Measurements from ENCODE around the gene H2AZ2. TPM values are rescaled to one million over a fixed set of nuclear protein-coding genes. Genes with fewer than 3 reads are reported as not detected.

H2AZ2 gene
- total RNA-seq, 3 donors from 2014 or later, result 126 to 242 (median 158) TPM

DNA sequence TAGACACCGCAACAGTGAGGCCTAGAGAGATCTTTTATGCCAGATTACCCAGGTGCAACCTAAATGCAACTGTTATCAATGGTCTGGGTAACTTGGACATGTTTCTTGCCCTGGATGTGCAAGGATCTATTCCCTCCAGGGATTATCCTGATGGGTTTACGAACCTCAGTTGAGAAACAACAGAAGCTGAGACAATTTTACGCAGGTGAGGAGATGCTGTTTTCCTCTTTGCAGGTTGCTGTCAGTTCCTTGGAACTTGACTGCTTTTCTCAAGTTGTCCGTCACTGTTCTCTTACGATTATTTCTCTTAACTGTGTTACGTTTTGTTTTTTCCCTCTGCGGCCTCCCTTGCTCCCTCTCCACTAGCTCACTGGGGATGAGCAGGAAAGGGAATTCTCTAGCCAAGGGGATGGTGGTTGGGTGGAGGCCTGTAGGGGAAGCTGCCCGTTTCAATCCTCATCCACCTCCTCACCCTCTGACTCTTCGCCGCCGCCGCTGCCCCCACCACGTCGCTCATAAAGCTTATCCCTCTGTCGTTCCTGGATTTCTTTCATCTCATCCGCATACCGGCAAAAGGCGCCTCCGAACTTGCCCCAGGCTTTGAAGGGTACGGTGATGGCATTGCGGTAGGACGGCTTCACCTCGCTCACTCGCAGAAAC, 36.2 kb upstream of the H2AZ2 start:
- Histone ChIP-seq H3K4me1 (ENCODE audit: low read depth) (peaks cover 40% of the 10 kb centered on the region), H3K36me3 (ENCODE audit: low read depth) (no peaks in the 10 kb centered on the region), H3K4me3 (peak overlapping the region; percentile 93), H3K9me3 (no peaks in the 10 kb centered on the region)
- no peak for ATAC-seq
- TF ChIP-seq, protein P1, sequence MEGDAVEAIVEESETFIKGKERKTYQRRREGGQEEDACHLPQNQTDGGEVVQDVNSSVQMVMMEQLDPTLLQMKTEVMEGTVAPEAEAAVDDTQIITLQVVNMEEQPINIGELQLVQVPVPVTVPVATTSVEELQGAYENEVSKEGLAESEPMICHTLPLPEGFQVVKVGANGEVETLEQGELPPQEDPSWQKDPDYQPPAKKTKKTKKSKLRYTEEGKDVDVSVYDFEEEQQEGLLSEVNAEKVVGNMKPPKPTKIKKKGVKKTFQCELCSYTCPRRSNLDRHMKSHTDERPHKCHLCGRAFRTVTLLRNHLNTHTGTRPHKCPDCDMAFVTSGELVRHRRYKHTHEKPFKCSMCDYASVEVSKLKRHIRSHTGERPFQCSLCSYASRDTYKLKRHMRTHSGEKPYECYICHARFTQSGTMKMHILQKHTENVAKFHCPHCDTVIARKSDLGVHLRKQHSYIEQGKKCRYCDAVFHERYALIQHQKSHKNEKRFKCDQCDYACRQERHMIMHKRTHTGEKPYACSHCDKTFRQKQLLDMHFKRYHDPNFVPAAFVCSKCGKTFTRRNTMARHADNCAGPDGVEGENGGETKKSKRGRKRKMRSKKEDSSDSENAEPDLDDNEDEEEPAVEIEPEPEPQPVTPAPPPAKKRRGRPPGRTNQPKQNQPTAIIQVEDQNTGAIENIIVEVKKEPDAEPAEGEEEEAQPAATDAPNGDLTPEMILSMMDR (IDR thresholded peaks at IDR 0.05), result no peak
- DNase-seq, result no peak
- intact Hi-C loops (cut with DNase I, micrococcal nuclease), result no loop called here

DNA sequence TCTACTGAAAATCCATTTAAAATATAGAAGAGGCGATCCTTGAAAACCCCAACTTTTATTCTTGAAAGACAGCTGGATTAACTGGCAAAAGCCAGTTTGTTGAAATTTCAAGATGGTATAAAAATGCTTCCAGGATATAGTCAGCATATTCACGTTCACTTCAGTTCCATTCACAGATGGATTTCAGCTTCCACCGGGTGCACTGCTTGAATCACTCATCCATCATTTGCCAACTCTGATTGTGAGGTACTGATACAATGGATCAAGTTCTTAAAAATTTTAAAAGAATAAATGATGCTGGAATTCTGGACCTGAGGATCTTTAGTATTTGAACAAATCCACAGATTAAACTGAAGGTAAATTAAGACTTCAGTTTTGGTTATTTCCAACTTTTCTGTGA, 35.0 kb upstream of the H2AZ2 start:
- Histone ChIP-seq H3K9me3 (no peaks in the 10 kb centered on the region), H3K4me1 (ENCODE audit: low read depth) (peaks cover 40% of the 10 kb centered on the region), H3K36me3 (ENCODE audit: low read depth) (no peaks in the 10 kb centered on the region), H3K4me3 (no peak overlapping the region)
- TF ChIP-seq, protein P1 (IDR thresholded peaks at IDR 0.05), result no peak
- intact Hi-C loops (cut with DNase I, micrococcal nuclease), result no loop called here
- DNase-seq, result no peak
- ATAC-seq, result no peak

DNA sequence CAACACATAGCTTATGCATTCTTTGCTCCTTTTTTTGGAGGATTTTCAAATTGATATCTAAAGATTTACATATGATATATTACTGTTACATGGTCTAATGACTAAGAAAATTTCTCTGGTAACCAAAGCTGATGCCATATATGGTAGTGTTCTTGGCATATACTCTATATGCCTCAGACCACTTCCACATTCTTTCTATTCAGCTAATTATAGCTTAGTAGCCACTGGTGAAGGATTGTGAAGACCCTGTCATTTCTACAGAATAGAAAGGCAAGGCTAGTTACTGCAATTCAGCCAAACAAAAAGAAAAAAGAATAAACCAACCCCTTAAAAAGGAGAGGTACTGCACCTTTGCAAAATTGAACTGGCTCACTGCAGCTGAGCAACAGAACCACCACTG, 33.7 kb upstream of the H2AZ2 start:
- DNase-seq (no peak), ATAC-seq (no peak)
- H3K36me3 ChIP-seq (ENCODE audit: low read depth), result no peaks in the 10 kb centered on the region
- no peaks in the 10 kb centered on the region for H3K9me3 ChIP-seq
- no peak overlapping the region for H3K4me3 ChIP-seq
- TF ChIP-seq, protein P1 (IDR thresholded peaks at IDR 0.05), result no peak
- intact Hi-C loops (cut with DNase I, micrococcal nuclease), result no loop called here
- H3K4me1 ChIP-seq (ENCODE audit: low read depth), result peaks cover 40% of the 10 kb centered on the region

DNA sequence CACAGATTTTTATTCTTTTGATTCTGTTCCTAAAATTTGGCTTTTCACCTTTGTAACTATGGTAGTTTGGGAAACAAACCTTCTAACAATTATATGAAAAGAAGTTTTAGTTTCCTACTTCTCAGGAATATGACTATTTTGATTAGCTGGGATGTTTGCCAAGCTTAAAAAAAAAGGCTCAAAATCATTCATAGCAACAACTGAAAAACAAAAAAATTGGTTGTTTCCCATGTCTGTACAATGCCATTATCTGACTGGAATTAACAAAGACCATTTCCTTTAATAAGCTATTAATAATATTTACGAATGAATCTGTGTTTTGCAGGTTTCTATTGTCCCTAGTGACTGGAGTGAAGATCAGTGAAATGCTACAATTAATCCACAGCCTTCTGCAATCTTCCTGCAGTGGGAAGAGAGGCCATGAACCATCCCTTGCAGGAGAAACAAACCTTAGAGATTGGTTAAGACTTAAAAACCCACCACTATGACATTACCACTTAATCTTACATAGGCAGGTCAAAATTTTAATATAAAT, 33.2 kb upstream of the H2AZ2 start:
- DNase-seq, result no peak
- Histone ChIP-seq H3K36me3 (ENCODE audit: low read depth) (no peaks in the 10 kb centered on the region), H3K4me1 (ENCODE audit: low read depth) (peaks cover 40% of the 10 kb centered on the region), H3K4me3 (no peak overlapping the region), H3K9me3 (no peaks in the 10 kb centered on the region)
- TF ChIP-seq, protein P1 (IDR thresholded peaks at IDR 0.05), result no peak
- ATAC-seq, result no peak
- intact Hi-C loops (cut with DNase I, micrococcal nuclease), result no loop called here

DNA sequence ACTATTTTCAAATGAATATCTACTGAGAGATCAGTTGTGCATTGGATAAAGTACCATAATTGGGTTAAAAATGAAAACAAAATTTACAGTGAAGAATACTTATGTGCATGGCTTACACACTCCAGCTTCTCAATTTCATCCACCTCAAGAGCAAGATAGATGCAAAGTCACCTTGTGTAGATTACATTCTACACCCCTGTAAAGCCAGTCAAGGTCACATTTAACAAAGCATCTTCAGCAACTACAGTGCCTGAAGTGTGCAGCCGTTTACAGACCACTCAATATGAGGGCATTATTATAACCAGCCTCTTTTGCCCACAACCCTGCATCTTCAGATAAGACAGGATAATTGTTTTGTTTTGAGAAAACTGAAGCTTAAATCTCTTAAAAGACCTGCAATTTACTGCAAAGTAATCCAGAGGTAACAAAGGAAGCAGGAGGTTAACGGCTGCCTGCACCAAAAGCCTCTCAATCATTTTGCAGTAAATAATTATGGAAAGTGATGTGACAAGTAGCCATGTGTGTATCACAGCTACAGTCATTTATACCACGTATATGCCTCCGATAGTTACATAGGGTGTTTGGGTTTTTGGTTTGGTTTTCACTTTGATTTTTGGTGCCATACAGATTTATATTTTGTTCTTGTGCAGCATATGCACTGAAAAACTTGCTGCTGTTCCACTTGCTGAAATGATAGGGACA, 32.6 kb upstream of the H2AZ2 start:
- TF ChIP-seq, protein P1 (IDR thresholded peaks at IDR 0.05), result no peak
- ATAC-seq (no peak), DNase-seq (no peak)
- Histone ChIP-seq H3K4me1 (ENCODE audit: low read depth) (peaks cover 40% of the 10 kb centered on the region), H3K9me3 (no peaks in the 10 kb centered on the region), H3K36me3 (ENCODE audit: low read depth) (no peaks in the 10 kb centered on the region), H3K4me3 (no peak overlapping the region)
- intact Hi-C loops (cut with DNase I, micrococcal nuclease), result no loop called here

Measured in mucosa of descending colon (tissue), 3 donors.